PC-9 (cell line): Measurements from ENCODE around the gene MARCHF2. TPM values are rescaled to one million over a fixed set of nuclear protein-coding genes. Genes with fewer than 3 reads are reported as not detected.

Experiments
- BruUV-seq: library from RNA; stranded (reverse); fragments of 400-500 nt; replicated peaks from 2 replicates; lab custom pipeline; 2021; lab: Mats Ljungman, UMichigan
- CTCF ChIA-PET: fragments of 300-600 bp; sonication (Branson Sonifier 250); formaldehyde crosslinking; loops from one replicate; lab custom pipeline; 2022; ENCODE audit warnings: antibody characterized with exemption; lab: Charles Lee
- POLR2A ChIA-PET: fragments of 300-600 bp; sonication (Branson Sonifier 250); formaldehyde crosslinking; loops from one replicate; lab custom pipeline; 2022; ENCODE audit warnings: antibody characterized with exemption; ENCODE audit not compliant: unreplicated experiment; lab: Charles Lee
- DNase-seq, 2 experiments: peaks; one replicate each; pipeline versions ENCODE4 v3.0.0 to v3.0.0-alpha.2; 2015 to 2022; ENCODE audit warnings: mixed read lengths in 1 of 2
- H2AFZ ChIP-seq: fragments of 200-600 bp; sonication (generic); 2 replicates; pipeline ENCODE4 v1.8.1; 2017; ENCODE audit warnings: antibody characterized with exemption
- H3F3A ChIP-seq: fragments of 200-600 bp; sonication (generic); 2 replicates; pipeline ENCODE4 v1.8.1; 2017; ENCODE audit warnings: antibody characterized with exemption, mild to moderate bottlenecking, low read depth; ENCODE audit not compliant: insufficient read depth
- H3K27ac ChIP-seq: fragments of 200-600 bp; sonication (generic); 2 replicates; pipeline ENCODE4 v1.6.1; 2016; ENCODE audit warnings: mixed run types
- H3K27me3 ChIP-seq: fragments of 200-600 bp; sonication (generic); 2 replicates; pipeline ENCODE4 v1.6.1; 2016; ENCODE audit warnings: low read depth, mixed run types; ENCODE audit not compliant: insufficient read depth
- H3K36me3 ChIP-seq: fragments of 200-600 bp; sonication (generic); 2 replicates; pipeline ENCODE4 v1.6.1; 2016; ENCODE audit warnings: low read depth, mixed run types
- H3K4me1 ChIP-seq: fragments of 200-600 bp; sonication (generic); replicated peaks from 2 replicates; pipeline ENCODE4 v1.6.1; 2016; ENCODE audit warnings: mixed run types; ENCODE audit not compliant: insufficient read depth
- H3K4me2 ChIP-seq: fragments of 200-600 bp; sonication (generic); 2 replicates; pipeline ENCODE4 v1.6.1; 2017; ENCODE audit warnings: mixed run types
- H3K4me3 ChIP-seq: fragments of 200-600 bp; sonication (generic); 2 replicates; pipeline ENCODE4 v1.6.1; 2016; ENCODE audit warnings: mixed run types
- H3K79me2 ChIP-seq: fragments of 200-600 bp; sonication (generic); 2 replicates; pipeline ENCODE4 v1.6.1; 2017; ENCODE audit warnings: low read depth, mixed run types
- H3K9me2 ChIP-seq: fragments of 200-600 bp; sonication (generic); 2 replicates; pipeline ENCODE4 v1.8.1; 2017; ENCODE audit warnings: mild to moderate bottlenecking; ENCODE audit not compliant: insufficient read depth
- H3K9me3 ChIP-seq: fragments of 200-600 bp; sonication (generic); 2 replicates; pipeline ENCODE4 v1.8.1; 2016; ENCODE audit warnings: low read depth; ENCODE audit not compliant: insufficient read depth
- H4K20me1 ChIP-seq: fragments of 200-600 bp; sonication (generic); 2 replicates; pipeline ENCODE4 v1.8.1; 2017; ENCODE audit not compliant: insufficient read depth
- EZH2 ChIP-seq: fragments of 200-600 bp; sonication (generic); IDR thresholded peaks from 2 replicates; pipeline ENCODE4 v1.8.0; 2017; ENCODE audit warnings: antibody characterized with exemption, low read depth
- intact Hi-C: fragments of 100-400 bp; cut with micrococcal nuclease; formaldehyde crosslinking; loops from one replicate; pipeline ENCODE4 v1.10.0; 2022; ENCODE audit not compliant: unreplicated experiment
- total RNA-seq: library from RNA; stranded (reverse); gene quantifications from 2 replicates; pipeline ENCODE4 v1.2.3, GENCODE V29; 2021
- TF ChIP-seq, protein P1 (sequence below): fragments of 200-600 bp; sonication (generic); conservative IDR thresholded peaks from 2 replicates; pipeline ENCODE4 v1.6.1; 2017; ENCODE audit warnings: mixed run types, antibody characterized with exemption, mild to moderate bottlenecking, moderate library complexity

MARCHF2 gene
- total RNA-seq, 1 experiment from 2014 or later = 16.6 TPM

DNA sequence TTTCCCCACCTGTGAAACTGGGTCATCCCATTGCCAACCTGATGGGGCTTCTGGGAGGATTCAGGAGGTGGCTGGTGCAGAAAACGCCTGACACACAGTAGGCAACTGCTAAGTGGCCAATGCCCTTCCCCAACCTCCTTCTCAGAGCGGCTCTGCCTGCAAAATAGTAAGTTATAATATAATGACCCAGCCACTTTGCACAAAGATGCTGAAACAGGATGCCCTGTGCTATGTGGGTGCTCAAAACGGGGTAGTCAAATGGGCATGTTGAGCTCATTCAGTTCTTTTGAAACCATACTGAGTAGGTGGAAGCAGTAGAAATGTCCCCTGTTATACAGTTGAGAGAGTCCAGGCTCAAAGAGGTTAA is 507 bp downstream of the MARCHF2 start:
- DNase-seq = no peak
- H3K4me1 ChIP-seq = peaks cover 5% of the 10 kb centered on the region
- no TSS peak for BruUV-seq
- H3K9me3 ChIP-seq = no peaks in the 10 kb centered on the region
- TF ChIP-seq EZH2 = no peak
- TF ChIP-seq, protein P1, sequence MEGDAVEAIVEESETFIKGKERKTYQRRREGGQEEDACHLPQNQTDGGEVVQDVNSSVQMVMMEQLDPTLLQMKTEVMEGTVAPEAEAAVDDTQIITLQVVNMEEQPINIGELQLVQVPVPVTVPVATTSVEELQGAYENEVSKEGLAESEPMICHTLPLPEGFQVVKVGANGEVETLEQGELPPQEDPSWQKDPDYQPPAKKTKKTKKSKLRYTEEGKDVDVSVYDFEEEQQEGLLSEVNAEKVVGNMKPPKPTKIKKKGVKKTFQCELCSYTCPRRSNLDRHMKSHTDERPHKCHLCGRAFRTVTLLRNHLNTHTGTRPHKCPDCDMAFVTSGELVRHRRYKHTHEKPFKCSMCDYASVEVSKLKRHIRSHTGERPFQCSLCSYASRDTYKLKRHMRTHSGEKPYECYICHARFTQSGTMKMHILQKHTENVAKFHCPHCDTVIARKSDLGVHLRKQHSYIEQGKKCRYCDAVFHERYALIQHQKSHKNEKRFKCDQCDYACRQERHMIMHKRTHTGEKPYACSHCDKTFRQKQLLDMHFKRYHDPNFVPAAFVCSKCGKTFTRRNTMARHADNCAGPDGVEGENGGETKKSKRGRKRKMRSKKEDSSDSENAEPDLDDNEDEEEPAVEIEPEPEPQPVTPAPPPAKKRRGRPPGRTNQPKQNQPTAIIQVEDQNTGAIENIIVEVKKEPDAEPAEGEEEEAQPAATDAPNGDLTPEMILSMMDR = no peak
- H3K4me3 ChIP-seq = peak overlapping the region; percentile 80
- no peak overlapping the region for H3K27ac ChIP-seq
- H4K20me1 ChIP-seq = no peaks in the 10 kb centered on the region; the same call in 1 of the 2 replicates
- H3K79me2 ChIP-seq = no peaks in the 10 kb centered on the region
- ChIA-PET CTCF (interaction anchor here (0.6 to 1.9 kb wide), 10 partner anchors 10 to 322 kb away, joined by 4 to 31 read pairs (median 5); partner anchors contain the start of gene RAB11B), POLR2A (interaction anchor here (0.5 to 1.0 kb wide), 8 partner anchors 10 to 155 kb away, joined by 3 to 14 read pairs (median 4); no protein-coding TSS in a partner anchor)
- H3K4me2 ChIP-seq = peak overlapping the region; percentile 99
- peaks cover 24% of the 10 kb centered on the region for H3F3A ChIP-seq
- intact Hi-C loops = loop anchor here (2.0 to 10.0 kb wide), 4 partner anchors 44 to 93 kb away; no protein-coding TSS in a partner anchor
- no peaks in the 10 kb centered on the region for H3K27me3 ChIP-seq
- no peaks in the 10 kb centered on the region for H3K36me3 ChIP-seq
- H3K9me2 ChIP-seq = no peaks in the 10 kb centered on the region
- H2AFZ ChIP-seq = peak overlapping the region; percentile 89

DNA sequence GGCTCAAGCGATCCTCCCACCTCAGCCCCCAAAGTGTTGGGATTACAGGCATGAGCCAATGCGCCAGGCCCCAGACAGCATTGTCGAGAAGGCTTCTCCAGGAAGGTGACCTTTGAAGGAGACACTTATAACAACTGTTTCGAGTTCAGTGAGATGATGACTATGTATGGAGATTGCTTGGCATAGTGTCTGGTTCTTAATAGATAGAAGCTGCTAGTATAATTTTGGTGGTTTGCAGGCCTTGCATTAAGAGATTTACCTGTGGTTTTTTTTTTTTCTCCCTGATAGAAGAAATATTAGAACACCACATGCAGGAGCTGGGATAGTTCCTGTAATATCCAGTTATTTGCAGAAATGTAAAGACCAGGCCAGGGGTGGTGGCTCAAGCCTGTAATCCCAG is 3.7 kb downstream of the MARCHF2 start:
- no TSS peak for BruUV-seq
- CTCF ChIA-PET = interaction anchor here (0.7 kb wide), 1 partner anchor 162 kb away, joined by 5 read pairs; no protein-coding TSS in a partner anchor
- H3K27ac ChIP-seq = no peak overlapping the region

DNA sequence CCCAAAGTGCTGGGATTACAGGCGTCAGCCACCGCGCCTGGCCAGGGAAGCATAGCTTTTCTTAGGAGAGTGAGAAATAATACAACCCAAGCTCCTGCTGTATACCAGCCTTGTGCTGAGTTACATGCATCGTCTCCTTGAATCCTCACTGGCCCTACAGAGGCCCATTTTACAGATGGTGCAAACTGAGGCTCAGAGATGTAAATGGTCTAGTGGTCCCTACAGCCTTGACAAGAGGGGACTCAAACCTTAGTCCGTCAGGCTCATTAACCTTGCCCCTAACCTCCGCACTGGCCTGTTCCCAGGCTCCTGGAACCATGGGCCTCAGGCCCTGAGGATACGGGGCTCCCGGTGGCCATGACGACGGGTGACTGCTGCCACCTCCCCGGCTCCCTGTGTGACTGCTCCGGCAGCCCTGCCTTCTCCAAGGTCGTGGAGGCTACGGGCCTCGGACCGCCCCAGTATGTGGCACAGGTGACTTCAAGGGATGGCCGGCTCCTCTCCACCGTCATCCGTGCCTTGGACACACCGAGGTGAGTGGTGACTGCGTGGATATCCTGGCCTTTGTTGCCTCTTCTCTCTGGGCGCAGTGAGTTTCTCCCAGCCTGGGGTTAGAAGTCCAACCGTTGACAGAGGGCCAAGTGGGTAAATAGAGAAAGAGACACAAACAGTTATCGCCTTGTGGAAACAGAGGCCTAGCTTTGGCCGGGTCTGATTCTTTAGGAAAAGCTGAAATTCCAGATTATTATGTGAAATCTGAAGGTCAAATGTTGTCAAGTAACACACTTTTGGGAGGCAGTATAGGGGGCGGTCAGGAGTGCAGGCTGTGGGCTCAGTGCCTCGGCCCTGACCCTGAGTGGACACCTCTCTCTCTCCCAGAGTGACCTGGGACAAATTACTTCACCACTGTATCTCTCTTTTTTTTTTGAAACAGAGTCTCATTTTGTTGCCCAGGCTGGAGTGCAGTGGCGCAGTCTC is 8.7 kb downstream of the MARCHF2 start:
- Histone ChIP-seq H3K4me2 (no peak overlapping the region), H2AFZ (no peak overlapping the region), H3K9me3 (no peaks in the 10 kb centered on the region), H4K20me1 (no peaks in the 10 kb centered on the region; the same call in 1 of the 2 replicates), H3K4me1 (peaks cover 19% of the 10 kb centered on the region), H3K79me2 (no peaks in the 10 kb centered on the region), H3K9me2 (no peaks in the 10 kb centered on the region), H3K36me3 (no peaks in the 10 kb centered on the region), H3K27ac (no peak overlapping the region), H3K4me3 (no peak overlapping the region), H3K27me3 (no peaks in the 10 kb centered on the region), H3F3A (peaks cover 22% of the 10 kb centered on the region; the same call in 1 of the 2 replicates)
- DNase-seq = no peak
- POLR2A ChIA-PET = no interaction called here
- intact Hi-C loops = no loop called here
- CTCF ChIA-PET = interaction anchor here (0.7 kb wide), 1 partner anchor 40 kb away, joined by 3 read pairs; no protein-coding TSS in a partner anchor
- TF ChIP-seq EZH2 = no peak
- TF ChIP-seq, protein P1 = no peak
- no TSS peak for BruUV-seq

More for the DNA sequence above, 3.7 kb downstream of the MARCHF2 start:
- no peak for DNase-seq
- TF ChIP-seq, protein P1 = no peak
- no peak for TF ChIP-seq EZH2
- no peaks in the 10 kb centered on the region for H3K79me2 ChIP-seq
- no peak overlapping the region for H3K4me3 ChIP-seq
- intact Hi-C loops = loop anchor here (10.0 kb wide), 1 partner anchor 68 kb away; no protein-coding TSS in a partner anchor
- peaks cover 11% of the 10 kb centered on the region for H3F3A ChIP-seq
- H3K9me3 ChIP-seq = no peaks in the 10 kb centered on the region
- H3K4me2 ChIP-seq = no peak overlapping the region
- no peaks in the 10 kb centered on the region for H3K9me2 ChIP-seq
- H4K20me1 ChIP-seq = no peaks in the 10 kb centered on the region; the same call in 1 of the 2 replicates
- H2AFZ ChIP-seq = no peak overlapping the region
- peaks cover 5% of the 10 kb centered on the region for H3K4me1 ChIP-seq
- H3K36me3 ChIP-seq = no peaks in the 10 kb centered on the region
- POLR2A ChIA-PET = no interaction called here
- no peaks in the 10 kb centered on the region for H3K27me3 ChIP-seq
